ENCODE results near the gene MYH15.
"Not testable (repeated sequence)": the region's sequence is repeated elsewhere in the genome, so short reads cannot be mapped to it uniquely, and the experiment has no call there.

Gene MYH15

GRCh38 chr3:108380128-108380795 lies 130.1 kb downstream of the MYH15 start:
- no peak for DNase-seq

GRCh38 chr3:108378952-108379342 lies 131.4 kb downstream of the MYH15 start:
- DNase-seq = not testable (repeated sequence)

GRCh38 chr3:108378153-108378951 lies 132.0 kb downstream of the MYH15 start:
- no peak for DNase-seq

GRCh38 chr3:108377384-108377783 lies 133.0 kb downstream of the MYH15 start:
- no peak for DNase-seq

- DNase-seq = no peak
Measured at GRCh38 chr3:108376026-108376425, 134.4 kb downstream of the MYH15 start.

- DNase-seq = no peak
Measured at GRCh38 chr3:108359011-108359410, 151.4 kb downstream of the MYH15 start.

- no peak for DNase-seq
Measured at GRCh38 chr3:108357042-108357441, 153.4 kb downstream of the MYH15 start.

- DNase-seq = no peak
Measured at GRCh38 chr3:108354562-108354961, 155.8 kb downstream of the MYH15 start.

GRCh38 chr3:108352176-108352575 lies 158.2 kb downstream of the MYH15 start:
- DNase-seq = no peak

GRCh38 chr3:108346301-108347227 lies 163.8 kb downstream of the MYH15 start:
- no peak for DNase-seq

GRCh38 chr3:108345492-108346205 lies 164.7 kb downstream of the MYH15 start:
- no peak for DNase-seq

- no peak for DNase-seq
Measured at GRCh38 chr3:108343491-108343890, 166.9 kb downstream of the MYH15 start.

- no peak for DNase-seq
Measured at GRCh38 chr3:108342837-108343486, 167.4 kb downstream of the MYH15 start.

GRCh38 chr3:108341911-108342310 lies 168.5 kb downstream of the MYH15 start:
- DNase-seq = no peak

GRCh38 chr3:108338901-108339545 lies 171.4 kb downstream of the MYH15 start:
- no peak for DNase-seq

GRCh38 chr3:108334701-108335100 lies 175.7 kb downstream of the MYH15 start:
- DNase-seq = no peak

- no peak for DNase-seq
Measured at GRCh38 chr3:108333961-108334360, 176.4 kb downstream of the MYH15 start.

GRCh38 chr3:108331792-108332191 lies 178.6 kb downstream of the MYH15 start:
- DNase-seq = no peak

Data from NCI-H1092 treated with DMSO at 0.1 percent for 48 hours (cell line).